Measurements from ENCODE around the gene KIAA1671. TPM values are rescaled to one million over a fixed set of nuclear protein-coding genes. Genes with fewer than 3 reads are reported as not detected.

KIAA1671 gene
- total and polyA plus RNA-seq, 2 donors (not counting 1 experiment from before 2014, with no cell fraction given), result 0.01 to 0.02 TPM

- Histone ChIP-seq H3K4me1 (ENCODE audit: control insufficient read depth in 2 of 2, insufficient read depth in 2 of 2, low read length in 2 of 2) (no peaks in the 10 kb centered on the region), H3K9me3 (ENCODE audit: control extremely low read depth in 1 of 3, control insufficient read depth in 2 of 3, insufficient read depth in 1 of 3, low read length in 2 of 3) (no peaks in the 10 kb centered on the region), H3K36me3 (replicated peaks in 1 of 2; ENCODE audit: control extremely low read depth in 1 of 2, control insufficient read depth in 1 of 2, extremely low read depth in 1 of 2, insufficient read depth in 2 of 2, low read length in 1 of 2) (no peaks in the 10 kb centered on the region), H3K27me3 (replicated peaks in 1 of 4; ENCODE audit: control extremely low read depth in 1 of 4, control insufficient read depth in 3 of 4, insufficient read depth in 4 of 4, low read length in 3 of 4) (peaks cover 0 to 2% (median 0%) of the 10 kb centered on the region in 4 experiments), H3K79me2 (ENCODE audit: control insufficient read depth, insufficient read depth, low read length) (no peaks in the 10 kb centered on the region), H2AFZ (ENCODE audit: insufficient read depth, low read depth, low read length, poor library complexity, severe bottlenecking) (no peak overlapping the region), H3K4me2 (replicated peaks; ENCODE audit: low read depth, low read length, poor library complexity, severe bottlenecking) (no peak overlapping the region), H3K9ac (ENCODE audit: low read length) (no peak overlapping the region), H3K4me3 (ENCODE audit: control extremely low read depth in 1 of 5, extremely low read depth in 1 of 5, insufficient read depth in 1 of 5, low read depth in 2 of 5, low read length in 4 of 5) (no peak overlapping the region), H4K20me1 (ENCODE audit: control insufficient read depth, insufficient read depth, low read length, poor library complexity, severe bottlenecking) (no peaks in the 10 kb centered on the region), H3K27ac (ENCODE audit: low read length in 2 of 2) (no peak overlapping the region)
- 78% methylated on average over 3 of the region's 5 CpGs for WGBS (ENCODE audit: insufficient coverage)
- TF ChIP-seq EZH2 (IDR thresholded peaks at IDR 0.05; ENCODE audit: borderline replicate concordance, insufficient read depth, low read depth, low read length, poor library complexity, severe bottlenecking), result no peak
- TF ChIP-seq, protein P1, sequence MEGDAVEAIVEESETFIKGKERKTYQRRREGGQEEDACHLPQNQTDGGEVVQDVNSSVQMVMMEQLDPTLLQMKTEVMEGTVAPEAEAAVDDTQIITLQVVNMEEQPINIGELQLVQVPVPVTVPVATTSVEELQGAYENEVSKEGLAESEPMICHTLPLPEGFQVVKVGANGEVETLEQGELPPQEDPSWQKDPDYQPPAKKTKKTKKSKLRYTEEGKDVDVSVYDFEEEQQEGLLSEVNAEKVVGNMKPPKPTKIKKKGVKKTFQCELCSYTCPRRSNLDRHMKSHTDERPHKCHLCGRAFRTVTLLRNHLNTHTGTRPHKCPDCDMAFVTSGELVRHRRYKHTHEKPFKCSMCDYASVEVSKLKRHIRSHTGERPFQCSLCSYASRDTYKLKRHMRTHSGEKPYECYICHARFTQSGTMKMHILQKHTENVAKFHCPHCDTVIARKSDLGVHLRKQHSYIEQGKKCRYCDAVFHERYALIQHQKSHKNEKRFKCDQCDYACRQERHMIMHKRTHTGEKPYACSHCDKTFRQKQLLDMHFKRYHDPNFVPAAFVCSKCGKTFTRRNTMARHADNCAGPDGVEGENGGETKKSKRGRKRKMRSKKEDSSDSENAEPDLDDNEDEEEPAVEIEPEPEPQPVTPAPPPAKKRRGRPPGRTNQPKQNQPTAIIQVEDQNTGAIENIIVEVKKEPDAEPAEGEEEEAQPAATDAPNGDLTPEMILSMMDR (IDR thresholded peaks at IDR 0.05), result no peak
- H3K9me3 Mint-ChIP-seq (ENCODE audit: insufficient read depth), result no peaks in the 10 kb centered on the region
- no peak for DNase-seq
- CTCF ChIA-PET, result no interaction called here
- H3K27ac Mint-ChIP-seq, result no peak overlapping the region
- intact Hi-C loops (cut with micrococcal nuclease), result no loop called here
- no peaks in the 10 kb centered on the region for H3K4me1 Mint-ChIP-seq
- peaks cover 20% of the 10 kb centered on the region for H3K27me3 Mint-ChIP-seq
- no peak for ATAC-seq (ENCODE audit: low read depth)
- POLR2A ChIA-PET, result no interaction called here
- no peak overlapping the region for H3K4me3 Mint-ChIP-seq
These were observed 148.4 kb downstream of the KIAA1671 start for GRCh38 chr22:25100948-25101347.

DNA sequence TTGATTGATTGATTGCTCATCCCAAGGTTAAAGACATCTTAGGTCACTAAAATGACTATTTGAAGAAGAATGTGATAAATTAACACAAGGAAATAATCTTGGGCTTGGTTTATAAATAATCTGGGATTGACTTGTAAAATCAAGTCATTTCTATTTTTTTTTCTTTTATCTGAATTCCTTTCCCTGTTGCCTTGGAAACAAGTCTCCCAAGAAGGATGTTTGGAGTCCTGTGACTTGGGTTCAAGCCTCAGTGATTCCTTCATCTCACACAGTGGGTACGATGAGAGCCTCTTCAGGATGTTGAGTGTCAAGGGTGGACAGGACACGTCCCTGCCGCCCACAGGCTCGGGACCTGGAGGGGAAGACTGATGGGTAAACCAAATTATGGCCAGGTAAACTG lies 149.0 kb downstream of the KIAA1671 start:
- H3K4me3 ChIP-seq (ENCODE audit: control extremely low read depth in 1 of 5, extremely low read depth in 1 of 5, insufficient read depth in 1 of 5, low read depth in 2 of 5, low read length in 4 of 5), result no peak overlapping the region
- no peak overlapping the region for H3K4me2 ChIP-seq (replicated peaks; ENCODE audit: low read depth, low read length, poor library complexity, severe bottlenecking)
- Mint-ChIP-seq H3K4me3 (no peak overlapping the region), H3K4me1 (no peaks in the 10 kb centered on the region), H3K27ac (no peak overlapping the region), H3K9me3 (ENCODE audit: insufficient read depth) (no peaks in the 10 kb centered on the region), H3K27me3 (peaks cover 25% of the 10 kb centered on the region)
- CTCF ChIA-PET, result no interaction called here
- TF ChIP-seq, protein P1 (IDR thresholded peaks at IDR 0.05), result no peak
- TF ChIP-seq EZH2 (IDR thresholded peaks at IDR 0.05; ENCODE audit: borderline replicate concordance, insufficient read depth, low read depth, low read length, poor library complexity, severe bottlenecking), result no peak
- 91% methylated on average over 3 of the region's 4 CpGs for WGBS (ENCODE audit: insufficient coverage)
- H3K27me3 ChIP-seq (replicated peaks in 1 of 4; ENCODE audit: control extremely low read depth in 1 of 4, control insufficient read depth in 3 of 4, insufficient read depth in 4 of 4, low read length in 3 of 4), result peaks cover 0 to 2% (median 0%) of the 10 kb centered on the region in 4 experiments
- H3K4me1 ChIP-seq (ENCODE audit: control insufficient read depth in 2 of 2, insufficient read depth in 2 of 2, low read length in 2 of 2), result no peaks in the 10 kb centered on the region
- H3K79me2 ChIP-seq (ENCODE audit: control insufficient read depth, insufficient read depth, low read length), result no peaks in the 10 kb centered on the region
- ATAC-seq (ENCODE audit: low read depth) (no peak), DNase-seq (no peak)
- H4K20me1 ChIP-seq (ENCODE audit: control insufficient read depth, insufficient read depth, low read length, poor library complexity, severe bottlenecking), result no peaks in the 10 kb centered on the region
- no peak overlapping the region for H2AFZ ChIP-seq (ENCODE audit: insufficient read depth, low read depth, low read length, poor library complexity, severe bottlenecking)
- no peak overlapping the region for H3K9ac ChIP-seq (ENCODE audit: low read length)
- intact Hi-C loops (cut with micrococcal nuclease), result no loop called here
- H3K9me3 ChIP-seq (ENCODE audit: control extremely low read depth in 1 of 3, control insufficient read depth in 2 of 3, insufficient read depth in 1 of 3, low read length in 2 of 3), result no peaks in the 10 kb centered on the region
- H3K36me3 ChIP-seq (replicated peaks in 1 of 2; ENCODE audit: control extremely low read depth in 1 of 2, control insufficient read depth in 1 of 2, extremely low read depth in 1 of 2, insufficient read depth in 2 of 2, low read length in 1 of 2), result no peaks in the 10 kb centered on the region
- POLR2A ChIA-PET, result no interaction called here
- H3K27ac ChIP-seq (ENCODE audit: low read length in 2 of 2), result no peak overlapping the region
